HL-60/S4 treated with phorbol 12-myristate 13-acetate at 8.2 ng/mL for 4 days and 3 days (cell line): ENCODE measurements around the gene IFT88.

Source experiments
- in situ Hi-C: fragments of 300-500 bp; cut with MboI; formaldehyde crosslinking; loops from 2 replicates; pipeline ENCODE4 v1.15.0; 2022; ENCODE audit warnings: low sequenced_read_pairs

IFT88 gene

DNA sequence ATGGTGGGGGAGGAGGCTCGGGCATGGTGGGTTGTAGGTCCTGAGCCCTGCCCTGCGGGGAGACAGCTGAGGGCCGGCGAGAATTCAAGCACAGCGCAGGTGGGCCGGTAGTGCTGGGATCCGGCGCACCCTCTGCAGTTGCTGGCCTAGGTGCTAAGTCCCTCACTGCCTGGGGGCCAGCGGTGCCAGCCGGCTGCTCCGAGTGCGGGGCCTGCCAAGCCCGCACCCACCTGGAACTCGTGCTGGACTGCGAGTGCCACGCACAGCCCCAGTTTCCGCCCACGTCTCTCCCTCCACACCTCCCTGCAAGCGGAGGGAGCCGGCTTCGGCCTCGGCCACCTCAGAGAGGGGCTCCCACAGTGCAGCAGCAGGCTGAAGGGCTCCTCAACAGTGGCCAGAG lies 173.1 kb downstream of the IFT88 start:
- in situ Hi-C loops = no loop called here
